GM12864 (cell line): ENCODE results near the gene FAM53A.

ENCODE experiments used
- DNase-seq: peaks from one replicate; pipeline ENCODE4 v3.0.0-alpha.2; 2011; ENCODE audit warnings: low read depth
- H3K4me3 ChIP-seq: 2 replicates; pipeline ENCODE4 v1.5.1; 2011; ENCODE audit warnings: mild to moderate bottlenecking, low read depth, low read length, control low read depth
- CTCF ChIP-seq: IDR thresholded peaks from 2 replicates; pipeline ENCODE4 v1.5.1; 2011; ENCODE audit warnings: low read depth, mild to moderate bottlenecking, moderate library complexity, low read length, control low read depth, inconsistent platforms; ENCODE audit errors: missing control alignments

FAM53A gene

GRCh38 chr4:1720163-1720983 is 36.3 kb upstream of the FAM53A start:
- no peak for TF ChIP-seq CTCF
- H3K4me3 ChIP-seq, result peak overlapping the region; percentile 82
- no peak for DNase-seq

- DNase-seq, result no peak
- no peak for TF ChIP-seq CTCF
- H3K4me3 ChIP-seq, result no peak overlapping the region
Measured at GRCh38 chr4:1718095-1718850, 34.2 kb upstream of the FAM53A start.

- DNase-seq, result no peak
- no peak for TF ChIP-seq CTCF
- no peak overlapping the region for H3K4me3 ChIP-seq
Measured at GRCh38 chr4:1717129-1718094, 33.3 kb upstream of the FAM53A start.

- H3K4me3 ChIP-seq, result no peak overlapping the region
- DNase-seq, result no peak
- TF ChIP-seq CTCF, result no peak
Measured at GRCh38 chr4:1716065-1716945, 32.2 kb upstream of the FAM53A start.

- TF ChIP-seq CTCF, result no peak
- no peak for DNase-seq
- H3K4me3 ChIP-seq, result peak overlapping the region; percentile 95
Measured at GRCh38 chr4:1715002-1715758, 31.1 kb upstream of the FAM53A start.
